GM10266 (cell line): Measurements from ENCODE around the gene SLC8B1.

ENCODE experiments used
- DNase-seq: peaks from one replicate; pipeline ENCODE4 v3.0.0; 2012; ENCODE audit errors: extremely low spot score
- TF ChIP-seq, protein P1 (sequence below): IDR thresholded peaks from 2 replicates; pipeline ENCODE4 v1.5.1; 2012; ENCODE audit warnings: mild to moderate bottlenecking, low read depth; ENCODE audit not compliant: control insufficient read depth, insufficient read depth; ENCODE audit errors: missing control alignments

The SLC8B1 gene

DNA sequence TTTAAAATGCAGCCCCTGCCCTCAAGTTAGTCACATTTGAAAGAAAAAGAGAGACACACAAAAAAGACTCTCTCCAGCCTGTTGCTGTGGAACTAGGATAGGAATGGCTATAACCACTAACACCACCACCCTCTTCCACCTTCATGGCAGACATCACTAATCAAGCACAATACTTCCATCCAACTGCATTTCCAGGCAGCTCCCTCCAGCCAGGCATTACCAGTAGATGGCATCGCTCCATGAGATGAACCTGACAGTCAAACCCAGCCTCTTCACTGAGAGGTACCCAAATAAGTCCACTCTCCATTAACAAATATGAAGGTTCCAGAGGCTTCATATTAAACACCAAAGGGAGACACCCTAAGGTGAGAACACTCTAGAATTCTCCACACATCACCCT, 24.4 kb downstream of the SLC8B1 start:
- DNase-seq, result no peak
- TF ChIP-seq, protein P1, sequence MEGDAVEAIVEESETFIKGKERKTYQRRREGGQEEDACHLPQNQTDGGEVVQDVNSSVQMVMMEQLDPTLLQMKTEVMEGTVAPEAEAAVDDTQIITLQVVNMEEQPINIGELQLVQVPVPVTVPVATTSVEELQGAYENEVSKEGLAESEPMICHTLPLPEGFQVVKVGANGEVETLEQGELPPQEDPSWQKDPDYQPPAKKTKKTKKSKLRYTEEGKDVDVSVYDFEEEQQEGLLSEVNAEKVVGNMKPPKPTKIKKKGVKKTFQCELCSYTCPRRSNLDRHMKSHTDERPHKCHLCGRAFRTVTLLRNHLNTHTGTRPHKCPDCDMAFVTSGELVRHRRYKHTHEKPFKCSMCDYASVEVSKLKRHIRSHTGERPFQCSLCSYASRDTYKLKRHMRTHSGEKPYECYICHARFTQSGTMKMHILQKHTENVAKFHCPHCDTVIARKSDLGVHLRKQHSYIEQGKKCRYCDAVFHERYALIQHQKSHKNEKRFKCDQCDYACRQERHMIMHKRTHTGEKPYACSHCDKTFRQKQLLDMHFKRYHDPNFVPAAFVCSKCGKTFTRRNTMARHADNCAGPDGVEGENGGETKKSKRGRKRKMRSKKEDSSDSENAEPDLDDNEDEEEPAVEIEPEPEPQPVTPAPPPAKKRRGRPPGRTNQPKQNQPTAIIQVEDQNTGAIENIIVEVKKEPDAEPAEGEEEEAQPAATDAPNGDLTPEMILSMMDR, result no peak

DNA sequence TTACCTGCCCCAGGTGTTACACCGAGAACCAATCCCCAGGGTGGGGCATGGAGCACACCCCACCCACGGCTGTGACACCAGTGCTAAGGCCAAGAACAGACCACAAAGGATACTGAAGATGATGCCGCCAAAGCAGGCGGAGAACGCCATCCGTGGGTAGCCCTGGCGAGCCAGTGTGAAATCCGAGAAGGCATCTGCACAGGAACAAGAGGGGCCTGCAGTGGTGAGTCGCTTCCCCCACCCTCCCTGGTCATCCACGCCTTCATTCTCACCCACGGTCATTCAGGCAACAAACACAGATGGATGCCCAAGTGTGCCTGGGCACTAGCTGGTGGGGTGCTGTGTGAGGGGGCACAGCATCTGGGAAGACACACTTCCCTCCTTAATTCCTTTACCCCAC, 28.5 kb downstream of the SLC8B1 start:
- no peak for DNase-seq
- TF ChIP-seq, protein P1, result no peak

DNA sequence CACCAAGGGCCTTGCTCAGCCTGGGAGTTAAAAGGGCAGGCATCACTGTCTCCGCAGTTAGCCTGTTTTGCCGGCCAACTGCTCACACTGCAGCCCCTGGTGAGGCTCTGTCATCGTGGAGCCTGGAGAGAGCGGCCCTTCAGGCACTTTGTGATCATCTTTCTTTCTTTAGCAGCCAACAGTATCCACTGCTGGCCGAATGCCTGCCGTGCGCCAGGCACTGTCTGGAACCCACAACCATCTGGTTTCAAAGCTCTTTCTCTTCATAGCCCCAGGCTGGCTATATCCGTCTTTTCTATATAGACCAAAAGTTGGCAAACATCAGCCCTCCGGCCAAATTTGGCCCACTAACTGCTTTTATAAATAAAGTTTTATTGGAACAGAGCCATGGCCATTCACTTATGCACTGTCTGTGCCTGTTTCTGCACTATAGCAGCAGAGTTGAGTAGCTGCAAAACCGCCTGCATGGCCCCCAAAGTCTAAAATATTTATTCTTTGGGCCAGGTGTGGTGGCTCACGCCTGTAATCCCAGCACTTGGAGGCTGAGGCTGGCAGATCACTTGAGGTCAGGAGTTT, 29.5 kb downstream of the SLC8B1 start:
- no peak for DNase-seq

DNA sequence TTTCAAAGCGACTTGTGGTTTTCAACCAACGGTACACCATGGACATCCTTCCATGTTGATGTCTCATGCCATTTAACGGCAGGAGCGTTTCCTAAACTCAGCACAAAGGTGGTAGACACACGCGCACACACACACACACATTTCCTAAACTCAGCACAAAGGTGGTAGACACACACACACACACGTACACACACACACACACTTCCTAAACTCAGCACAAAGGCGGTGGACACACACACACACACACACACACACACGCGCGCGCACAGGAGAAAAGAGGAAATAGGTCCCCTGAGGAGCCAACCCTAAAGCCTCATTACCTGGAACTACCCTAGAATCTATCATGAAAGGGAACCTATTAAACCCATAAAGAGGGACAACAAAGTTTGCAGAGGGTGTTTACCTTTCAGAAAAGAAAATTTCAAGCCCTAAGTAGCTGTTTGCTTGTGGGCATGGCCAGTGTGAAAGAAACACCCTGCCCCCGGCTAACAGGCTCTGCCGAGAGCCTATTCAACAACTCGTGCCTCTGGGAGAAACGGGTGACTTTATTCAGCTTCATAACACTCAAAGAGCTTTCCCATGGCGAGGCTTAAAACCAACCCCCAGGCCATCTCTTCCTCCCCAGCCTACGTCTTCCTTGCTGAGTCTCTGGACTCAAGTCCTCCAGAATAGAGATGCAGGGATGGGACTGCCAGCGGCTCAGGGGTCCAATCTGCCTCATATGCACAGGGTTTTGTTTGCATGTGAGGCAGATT, 31.8 kb downstream of the SLC8B1 start:
- DNase-seq, result no peak
- TF ChIP-seq, protein P1, result no peak

More for the DNA sequence above, 29.5 kb downstream of the SLC8B1 start:
- TF ChIP-seq, protein P1, result no peak

DNA sequence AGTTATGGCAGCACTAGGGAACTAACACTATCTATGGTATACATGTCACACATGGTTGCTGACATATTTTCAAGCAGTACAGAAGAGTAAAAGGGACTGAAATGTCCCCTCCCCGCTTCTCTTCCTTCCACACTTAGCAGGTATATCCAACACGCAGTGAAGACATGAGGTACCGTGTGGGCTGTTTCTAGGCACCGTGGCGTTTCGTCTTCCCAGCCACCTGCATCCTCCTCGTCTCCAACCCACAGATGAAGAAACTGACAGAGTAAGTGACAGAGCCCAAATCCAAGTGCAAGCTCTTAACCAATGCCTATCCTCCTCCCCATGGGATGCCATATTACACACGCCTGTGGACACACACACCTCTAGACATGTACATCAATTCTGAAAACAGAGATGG, 32.4 kb downstream of the SLC8B1 start:
- no peak for DNase-seq
- TF ChIP-seq, protein P1, result no peak

DNA sequence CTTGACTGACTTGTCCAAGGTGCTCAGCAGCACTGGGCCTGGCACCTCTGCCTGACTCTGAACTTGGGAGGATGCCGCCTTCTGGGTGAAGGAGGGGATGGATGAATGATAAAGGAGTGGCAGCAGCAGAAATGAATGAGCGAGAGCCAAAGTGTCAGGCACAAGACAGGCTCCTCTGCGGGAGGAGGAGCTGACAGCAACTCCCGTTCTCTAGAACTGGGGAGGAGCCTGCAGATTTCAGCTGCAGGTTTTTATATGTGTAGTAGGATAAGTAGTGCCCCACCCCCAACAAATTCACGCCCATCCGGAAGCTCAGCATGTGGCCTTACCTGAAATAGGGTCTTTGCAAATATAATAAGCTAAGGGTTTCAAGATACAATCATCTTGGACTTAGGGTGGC, 33.1 kb downstream of the SLC8B1 start:
- DNase-seq, result no peak
- TF ChIP-seq, protein P1, result no peak

DNA sequence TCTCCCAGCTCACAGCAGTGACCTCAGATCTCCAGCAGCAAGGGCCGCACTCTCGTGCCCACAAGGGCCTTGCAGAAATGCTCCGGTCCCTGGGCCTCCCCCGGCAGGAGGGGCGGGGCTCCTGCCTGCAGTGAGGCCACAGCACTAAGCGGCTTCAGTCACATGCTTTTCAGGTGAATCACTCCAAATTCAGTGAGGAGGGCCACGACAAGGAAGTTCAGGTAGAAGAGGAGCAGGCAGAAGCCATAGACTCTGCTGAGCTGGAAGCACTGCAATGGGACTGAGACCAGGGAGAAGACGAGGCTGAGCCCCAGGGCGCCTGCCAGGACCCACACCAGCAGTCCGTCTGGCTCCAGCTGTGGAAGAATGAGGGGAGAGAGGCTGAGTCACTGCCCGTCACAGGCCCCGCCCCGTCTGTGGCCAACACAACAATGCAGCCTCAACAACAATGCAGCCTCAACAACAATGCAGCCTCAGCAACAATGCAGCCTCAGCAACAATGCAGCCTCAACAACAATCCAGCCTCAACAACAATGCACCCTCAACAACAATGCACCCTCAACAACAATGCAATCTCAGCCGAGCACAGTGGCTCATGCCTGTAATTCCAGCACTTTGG, 35.2 kb downstream of the SLC8B1 start:
- no peak for DNase-seq

More for the DNA sequence above, 35.2 kb downstream of the SLC8B1 start:
- TF ChIP-seq, protein P1, result no peak
